Measurements from ENCODE around the gene GAL3ST2.

DNA sequence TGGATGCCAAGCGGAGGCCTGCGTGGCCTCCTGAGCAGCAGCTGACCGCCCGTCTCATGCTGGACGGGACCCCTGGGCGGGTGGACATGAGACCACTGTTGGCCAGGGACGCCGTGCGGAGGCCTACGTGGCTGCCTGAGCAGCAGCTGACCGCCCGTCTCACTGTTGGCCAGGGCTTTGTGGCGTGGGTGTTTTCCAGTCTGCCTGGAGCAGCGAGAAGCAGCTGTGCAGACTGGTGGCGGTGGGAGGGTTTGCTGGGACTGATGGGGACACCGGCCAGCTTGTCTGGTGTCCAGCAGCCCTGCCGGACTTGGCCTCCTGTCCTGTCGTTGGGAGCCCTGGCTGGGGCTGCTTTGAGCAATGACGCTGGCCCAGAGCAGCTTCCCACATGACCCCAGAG, 48.0 kb upstream of the GAL3ST2 start:
- TF ChIP-seq, protein P1, sequence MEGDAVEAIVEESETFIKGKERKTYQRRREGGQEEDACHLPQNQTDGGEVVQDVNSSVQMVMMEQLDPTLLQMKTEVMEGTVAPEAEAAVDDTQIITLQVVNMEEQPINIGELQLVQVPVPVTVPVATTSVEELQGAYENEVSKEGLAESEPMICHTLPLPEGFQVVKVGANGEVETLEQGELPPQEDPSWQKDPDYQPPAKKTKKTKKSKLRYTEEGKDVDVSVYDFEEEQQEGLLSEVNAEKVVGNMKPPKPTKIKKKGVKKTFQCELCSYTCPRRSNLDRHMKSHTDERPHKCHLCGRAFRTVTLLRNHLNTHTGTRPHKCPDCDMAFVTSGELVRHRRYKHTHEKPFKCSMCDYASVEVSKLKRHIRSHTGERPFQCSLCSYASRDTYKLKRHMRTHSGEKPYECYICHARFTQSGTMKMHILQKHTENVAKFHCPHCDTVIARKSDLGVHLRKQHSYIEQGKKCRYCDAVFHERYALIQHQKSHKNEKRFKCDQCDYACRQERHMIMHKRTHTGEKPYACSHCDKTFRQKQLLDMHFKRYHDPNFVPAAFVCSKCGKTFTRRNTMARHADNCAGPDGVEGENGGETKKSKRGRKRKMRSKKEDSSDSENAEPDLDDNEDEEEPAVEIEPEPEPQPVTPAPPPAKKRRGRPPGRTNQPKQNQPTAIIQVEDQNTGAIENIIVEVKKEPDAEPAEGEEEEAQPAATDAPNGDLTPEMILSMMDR (IDR thresholded peaks at IDR 0.05): no peak
- no peak for TF ChIP-seq POLR2A (IDR thresholded peaks at IDR 0.05)
